ENCODE results near the gene TADA2A.

- TF ChIP-seq CTCF (IDR thresholded peaks at IDR 0.05) = no peak
- no peak for TF ChIP-seq REST (IDR thresholded peaks at IDR 0.05; ENCODE audit: insufficient read depth in 1 of 2, low read depth in 2 of 2, low read length in 1 of 2)
These were observed 95.6 kb downstream of the TADA2A start for GRCh38 chr17:37502009-37502936.
